MM.1S (cell line): ENCODE data around the gene SYPL1.

ENCODE experiments used
- DNase-seq: peaks from one replicate; pipeline ENCODE4 v3.0.0-alpha.2; 2015
- H2AFZ ChIP-seq: fragments of 300-600 bp; sonication (generic); 2 replicates; pipeline ENCODE4 v1.6.0; 2016; ENCODE audit warnings: antibody characterized with exemption, low read length
- H3F3A ChIP-seq: fragments of 300-600 bp; sonication (generic); 2 replicates; pipeline ENCODE4 v1.6.1; 2016; ENCODE audit warnings: mild to moderate bottlenecking, antibody characterized with exemption, low read length, moderate library complexity, mixed read lengths; ENCODE audit not compliant: insufficient read depth
- H3K27ac ChIP-seq: fragments of 300-600 bp; sonication (generic); 2 replicates; pipeline ENCODE4 v1.5.1; 2016; ENCODE audit warnings: mild to moderate bottlenecking, low read length
- H3K27me3 ChIP-seq: fragments of 300-600 bp; sonication (generic); replicated peaks from 2 replicates; pipeline ENCODE4 v1.6.0; 2016; ENCODE audit warnings: low read length; ENCODE audit not compliant: insufficient read depth
- H3K36me3 ChIP-seq: fragments of 300-600 bp; sonication (generic); replicated peaks from 2 replicates; pipeline ENCODE4 v1.6.1; 2016; ENCODE audit warnings: mild to moderate bottlenecking, low read length, mixed read lengths; ENCODE audit not compliant: insufficient read depth
- H3K4me1 ChIP-seq: fragments of 300-600 bp; sonication (generic); 2 replicates; pipeline ENCODE4 v1.6.1; 2016; ENCODE audit warnings: low read length, mixed read lengths
- H3K4me2 ChIP-seq: fragments of 300-600 bp; sonication (generic); 2 replicates; pipeline ENCODE4 v1.6.0; 2016; ENCODE audit warnings: low read depth, low read length
- H3K4me3 ChIP-seq: fragments of 300-600 bp; sonication (generic); 2 replicates; pipeline ENCODE4 v1.5.1; 2016; ENCODE audit warnings: low read length, mixed read lengths
- H3K79me2 ChIP-seq: fragments of 300-600 bp; sonication (generic); 2 replicates; pipeline ENCODE4 v1.6.1; 2016; ENCODE audit warnings: mixed run types, low read length, mixed read lengths
- H3K9ac ChIP-seq: fragments of 300-600 bp; sonication (generic); 2 replicates; pipeline ENCODE4 v1.6.1; 2016; ENCODE audit warnings: low read length, mixed read lengths
- H3K9me2 ChIP-seq: fragments of 300-600 bp; sonication (generic); replicated peaks from 2 replicates; pipeline ENCODE4 v1.6.1; 2016; ENCODE audit warnings: mild to moderate bottlenecking, low read length, mixed read lengths; ENCODE audit not compliant: insufficient read depth
- H3K9me3 ChIP-seq: fragments of 300-600 bp; sonication (generic); replicated peaks from 2 replicates; pipeline ENCODE4 v1.6.1; 2016; ENCODE audit warnings: mild to moderate bottlenecking, low read length, mixed read lengths; ENCODE audit not compliant: insufficient read depth
- H4K20me1 ChIP-seq: fragments of 300-600 bp; sonication (generic); 2 replicates; pipeline ENCODE4 v1.6.1; 2016; ENCODE audit warnings: mild to moderate bottlenecking, low read length, moderate library complexity, mixed read lengths; ENCODE audit not compliant: insufficient read depth
- EZH2 ChIP-seq: fragments of 300-600 bp; sonication (generic); optimal IDR thresholded peaks from 2 replicates; pipeline ENCODE3; 2017; ENCODE audit warnings: low read depth, mild to moderate bottlenecking, antibody characterized with exemption, low read length, mixed read lengths
- EZH2phosphoT487 ChIP-seq: fragments of 300-600 bp; sonication (generic); IDR thresholded peaks from 2 replicates; pipeline ENCODE4 v1.6.1; 2018; ENCODE audit warnings: antibody characterized with exemption, low read length
- TF ChIP-seq, protein P1 (sequence below): fragments of 300-600 bp; sonication (generic); IDR thresholded peaks from 2 replicates; pipeline ENCODE4 v1.5.1; 2016; ENCODE audit warnings: antibody characterized with exemption, low read length, mixed read lengths

The SYPL1 gene

DNA sequence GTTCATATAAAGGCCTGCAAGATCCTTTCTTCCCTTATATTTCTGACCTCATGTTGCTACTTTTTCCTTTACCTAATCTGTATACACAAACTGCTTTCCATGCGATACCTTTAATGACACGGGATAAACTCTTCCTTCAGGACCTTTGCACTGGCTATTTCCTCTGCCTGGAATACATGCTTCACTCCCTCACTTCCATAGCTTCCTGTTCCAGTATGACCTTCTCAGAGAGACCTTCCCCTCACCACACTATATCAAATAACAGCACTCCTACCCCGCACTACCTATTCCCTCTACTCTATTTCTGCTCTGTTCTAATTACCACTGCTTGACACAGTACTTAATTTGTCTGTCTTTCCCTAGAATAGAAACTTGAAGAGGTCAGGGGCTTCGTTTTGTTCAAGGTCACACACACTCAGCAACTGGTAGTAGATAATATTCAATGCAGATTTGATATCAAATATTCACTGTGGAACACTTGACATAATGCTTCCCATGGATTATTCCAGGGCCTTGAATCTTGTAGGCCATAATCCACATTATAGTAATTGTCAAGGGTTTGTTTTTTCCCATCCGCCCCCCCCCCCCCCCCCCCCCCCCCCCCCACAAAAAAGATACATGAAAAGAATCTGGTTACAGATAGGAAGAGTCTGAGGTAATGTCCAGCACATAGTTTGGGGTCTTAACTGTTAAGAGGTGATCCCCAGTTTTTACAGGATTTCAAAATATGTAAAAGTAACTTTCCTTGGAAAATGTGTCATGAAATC lies 11.1 kb downstream of the SYPL1 start:
- Histone ChIP-seq H3K4me3 (no peak overlapping the region), H2AFZ (no peak overlapping the region), H3F3A (peaks cover 7% of the 10 kb centered on the region), H3K9ac (no peak overlapping the region), H3K27me3 (no peaks in the 10 kb centered on the region), H3K4me2 (no peak overlapping the region), H3K79me2 (peaks cover 73% of the 10 kb centered on the region), H4K20me1 (peaks cover 4% of the 10 kb centered on the region; the same call in 1 of the 2 replicates), H3K4me1 (peaks cover 21% of the 10 kb centered on the region), H3K9me3 (no peaks in the 10 kb centered on the region), H3K27ac (no peak overlapping the region), H3K9me2 (no peaks in the 10 kb centered on the region), H3K36me3 (peaks cover 4% of the 10 kb centered on the region; the same call in 1 of the 2 replicates)
- TF ChIP-seq, protein P1, sequence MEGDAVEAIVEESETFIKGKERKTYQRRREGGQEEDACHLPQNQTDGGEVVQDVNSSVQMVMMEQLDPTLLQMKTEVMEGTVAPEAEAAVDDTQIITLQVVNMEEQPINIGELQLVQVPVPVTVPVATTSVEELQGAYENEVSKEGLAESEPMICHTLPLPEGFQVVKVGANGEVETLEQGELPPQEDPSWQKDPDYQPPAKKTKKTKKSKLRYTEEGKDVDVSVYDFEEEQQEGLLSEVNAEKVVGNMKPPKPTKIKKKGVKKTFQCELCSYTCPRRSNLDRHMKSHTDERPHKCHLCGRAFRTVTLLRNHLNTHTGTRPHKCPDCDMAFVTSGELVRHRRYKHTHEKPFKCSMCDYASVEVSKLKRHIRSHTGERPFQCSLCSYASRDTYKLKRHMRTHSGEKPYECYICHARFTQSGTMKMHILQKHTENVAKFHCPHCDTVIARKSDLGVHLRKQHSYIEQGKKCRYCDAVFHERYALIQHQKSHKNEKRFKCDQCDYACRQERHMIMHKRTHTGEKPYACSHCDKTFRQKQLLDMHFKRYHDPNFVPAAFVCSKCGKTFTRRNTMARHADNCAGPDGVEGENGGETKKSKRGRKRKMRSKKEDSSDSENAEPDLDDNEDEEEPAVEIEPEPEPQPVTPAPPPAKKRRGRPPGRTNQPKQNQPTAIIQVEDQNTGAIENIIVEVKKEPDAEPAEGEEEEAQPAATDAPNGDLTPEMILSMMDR, result no peak
- TF ChIP-seq EZH2phosphoT487 (no peak), EZH2 (no peak)
- DNase-seq, result no peak

DNA sequence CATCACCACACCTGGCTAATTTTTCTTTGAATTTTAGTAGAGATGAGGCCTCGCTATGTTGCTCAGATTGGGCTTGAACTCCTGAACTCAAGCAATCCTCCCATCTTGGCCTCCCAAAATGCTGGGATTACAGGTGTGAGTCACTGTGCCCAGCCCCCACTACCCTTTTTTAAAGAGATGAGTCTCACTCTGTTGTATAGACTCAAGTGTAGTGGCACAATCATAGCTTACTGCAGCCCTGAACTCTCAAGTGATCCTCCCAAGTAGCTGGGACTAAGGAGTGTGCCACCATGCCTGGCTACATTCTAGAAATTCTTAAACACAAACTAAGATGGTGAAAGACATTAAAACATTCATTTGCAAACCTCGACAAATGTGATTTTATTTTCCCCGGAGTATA lies 12.6 kb downstream of the SYPL1 start:
- TF ChIP-seq EZH2phosphoT487 (no peak), EZH2 (no peak)
- TF ChIP-seq, protein P1, result no peak
- H3K27me3 ChIP-seq, result no peaks in the 10 kb centered on the region
- no peak overlapping the region for H3K9ac ChIP-seq
- DNase-seq, result no peak
- H2AFZ ChIP-seq, result no peak overlapping the region
- no peaks in the 10 kb centered on the region for H3K9me3 ChIP-seq
- peaks cover 21% of the 10 kb centered on the region for H3K4me1 ChIP-seq
- no peak overlapping the region for H3K4me3 ChIP-seq
- H3K9me2 ChIP-seq, result no peaks in the 10 kb centered on the region
- peaks cover 7% of the 10 kb centered on the region for H3F3A ChIP-seq
- H3K79me2 ChIP-seq, result peaks cover 58% of the 10 kb centered on the region
- no peak overlapping the region; the same call in 1 of the 2 replicates for H3K4me2 ChIP-seq
- peaks cover 4% of the 10 kb centered on the region; the same call in 1 of the 2 replicates for H4K20me1 ChIP-seq
- H3K36me3 ChIP-seq, result peaks cover 4% of the 10 kb centered on the region; the same call in 1 of the 2 replicates
- H3K27ac ChIP-seq, result no peak overlapping the region

DNA sequence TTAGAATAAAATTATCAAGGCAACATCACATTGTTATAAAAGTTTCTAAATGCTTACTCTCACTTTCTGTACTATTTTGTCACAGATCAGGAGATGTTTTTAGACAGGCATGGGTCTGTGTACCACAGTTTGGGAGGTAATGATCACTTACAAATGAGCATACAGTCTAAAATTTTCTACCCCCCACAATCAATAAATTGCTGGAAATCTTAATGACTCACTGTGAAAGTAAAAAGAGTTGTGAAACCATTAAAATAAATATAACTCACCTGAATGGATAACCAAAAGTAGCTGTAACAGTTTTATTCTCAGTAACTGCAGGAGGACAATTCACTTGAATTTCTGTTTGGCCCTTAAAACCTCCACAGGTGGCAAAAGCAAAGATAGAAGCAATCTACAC lies 13.2 kb downstream of the SYPL1 start:
- H3K9ac ChIP-seq, result no peak overlapping the region
- H3K9me3 ChIP-seq, result no peaks in the 10 kb centered on the region
- peak overlapping the region; percentile 9; the same call in 1 of the 2 replicates for H3K4me2 ChIP-seq
- H3K9me2 ChIP-seq, result no peaks in the 10 kb centered on the region
- H3K79me2 ChIP-seq, result peaks cover 55% of the 10 kb centered on the region
- no peaks in the 10 kb centered on the region for H3K27me3 ChIP-seq
- H4K20me1 ChIP-seq, result peaks cover 4% of the 10 kb centered on the region; the same call in 1 of the 2 replicates
- no peak overlapping the region for H2AFZ ChIP-seq
- H3K36me3 ChIP-seq, result peaks cover 4% of the 10 kb centered on the region; the same call in 1 of the 2 replicates
- peaks cover 7% of the 10 kb centered on the region for H3F3A ChIP-seq
- no peak for DNase-seq
- no peak for TF ChIP-seq EZH2phosphoT487
- TF ChIP-seq, protein P1, result no peak
- TF ChIP-seq EZH2, result no peak
- peaks cover 21% of the 10 kb centered on the region for H3K4me1 ChIP-seq
- no peak overlapping the region for H3K4me3 ChIP-seq
- peak overlapping the region; percentile 22; the same call in 1 of the 2 replicates for H3K27ac ChIP-seq
